B cell (primary cell): Measurements from ENCODE around the gene ZNF521. TPM values are rescaled to one million over a fixed set of nuclear protein-coding genes. Genes with fewer than 3 reads are reported as not detected.

Experiments used
- ATAC-seq: fragments of 200-7000 bp; cut with Tn5 transposase; one replicate; pipeline ENCODE4 v1.10.0; 2021; ENCODE audit warnings: low read depth, mild to moderate bottlenecking, moderate number of reproducible peaks, moderate library complexity
- CTCF ChIA-PET: fragments of 350-600 bp; sonication (Branson Sonifier 250); formaldehyde crosslinking; loops from one replicate; lab custom pipeline; 2021; ENCODE audit warnings: antibody characterized with exemption, inconsistent platforms; lab: Charles Lee
- POLR2A ChIA-PET: fragments of 350-600 bp; sonication (Branson Sonifier 250); formaldehyde crosslinking; loops from one replicate; lab custom pipeline; 2021; ENCODE audit warnings: antibody characterized with exemption; lab: Charles Lee
- DNase-seq: peaks from one replicate; pipeline ENCODE4 v3.0.0; 2013
- H2AFZ ChIP-seq: 2 replicates; pipeline ENCODE4 v1.6.1; 2012; ENCODE audit warnings: mild to moderate bottlenecking, low read depth, low read length; ENCODE audit not compliant: insufficient read depth, poor library complexity, severe bottlenecking
- H3K27ac ChIP-seq, 2 donors: 1 replicate in 1 of 2; 2 replicates in 1 of 2; pipeline ENCODE4 v1.5.1; 2012 to 2013; ENCODE audit warnings: low read length in 2 of 2, mild to moderate bottlenecking in 2 of 2, moderate library complexity in 1 of 2
- H3K27me3 ChIP-seq, 4 experiments: fragments of 200-600 bp in 1 of 4; sonication (generic) in 1 of 4; replicated peaks in 1 of 4; 1 replicate in 2 of 4; 2 replicates in 2 of 4; pipeline versions ENCODE4 v1.6.1 to v1.7.0; 2013 to 2016; ENCODE audit warnings: low read length in 3 of 4, mild to moderate bottlenecking in 2 of 4, mixed read lengths in 1 of 4, moderate library complexity in 1 of 4; ENCODE audit not compliant: insufficient read depth in 4 of 4, control insufficient read depth in 3 of 4; ENCODE audit errors: control extremely low read depth in 1 of 4
- H3K36me3 ChIP-seq, 2 experiments: replicated peaks in 1 of 2; 1 replicate in 1 of 2; 2 replicates in 1 of 2; pipeline versions ENCODE4 v1.6.1 to v1.7.1; 2013; ENCODE audit warnings: low read length in 1 of 2; ENCODE audit not compliant: insufficient read depth in 2 of 2, control insufficient read depth in 1 of 2; ENCODE audit errors: control extremely low read depth in 1 of 2, extremely low read depth in 1 of 2
- H3K4me1 ChIP-seq, 2 donors: fragments of 200-600 bp in 1 of 2; sonication (generic) in 1 of 2; 1 replicate in 1 of 2; 2 replicates in 1 of 2; pipeline versions ENCODE4 v1.5.1 to v1.6.1; 2013 to 2017; ENCODE audit warnings: low read length in 2 of 2; ENCODE audit not compliant: control insufficient read depth in 2 of 2, insufficient read depth in 2 of 2
- H3K4me2 ChIP-seq: replicated peaks from 2 replicates; pipeline ENCODE3; 2012; ENCODE audit warnings: mild to moderate bottlenecking, low read depth, low read length; ENCODE audit not compliant: poor library complexity, severe bottlenecking
- H3K4me3 ChIP-seq, 5 experiments: fragments of 200-600 bp in 1 of 5; sonication (generic) in 1 of 5; 1 replicate in 3 of 5; 2 replicates in 2 of 5; pipeline versions ENCODE4 v1.5.1 to v1.7.0; 2011 to 2016; ENCODE audit warnings: low read length in 4 of 5, mild to moderate bottlenecking in 4 of 5, low read depth in 2 of 5, control low read depth in 1 of 5, moderate library complexity in 1 of 5; ENCODE audit not compliant: insufficient read depth in 1 of 5; ENCODE audit errors: control extremely low read depth in 1 of 5, extremely low read depth in 1 of 5
- H3K79me2 ChIP-seq: fragments of 200-600 bp; sonication (generic); one replicate; pipeline ENCODE4 v1.6.0; 2016; ENCODE audit warnings: low read length; ENCODE audit not compliant: control insufficient read depth, insufficient read depth
- H3K9ac ChIP-seq: fragments of 200-600 bp; sonication (generic); 2 replicates; pipeline ENCODE4 v1.6.1; 2017; ENCODE audit warnings: mild to moderate bottlenecking, low read length, moderate library complexity
- H3K9me3 ChIP-seq, 3 donors: one replicate each; pipeline versions ENCODE4 v1.6.1 to v1.7.1; 2013; ENCODE audit warnings: low read length in 2 of 3; ENCODE audit not compliant: control insufficient read depth in 2 of 3, insufficient read depth in 1 of 3; ENCODE audit errors: control extremely low read depth in 1 of 3
- H4K20me1 ChIP-seq: 2 replicates; pipeline ENCODE4 v1.6.0; 2012; ENCODE audit warnings: mild to moderate bottlenecking, low read length; ENCODE audit not compliant: insufficient read depth, control insufficient read depth, poor library complexity, severe bottlenecking
- H3K27ac Mint-ChIP-seq: one replicate; pipeline ENCODE4 v1.8.0; 2021; ENCODE audit warnings: mixed read lengths
- H3K27me3 Mint-ChIP-seq: one replicate; pipeline ENCODE4 v1.8.0; 2021; ENCODE audit warnings: mixed read lengths
- H3K4me1 Mint-ChIP-seq: one replicate; pipeline ENCODE4 v1.8.0; 2021; ENCODE audit warnings: mixed read lengths
- H3K4me3 Mint-ChIP-seq: one replicate; pipeline ENCODE4 v1.8.0; 2021; ENCODE audit warnings: mixed read lengths
- H3K9me3 Mint-ChIP-seq: one replicate; pipeline ENCODE4 v1.8.0; 2022; ENCODE audit warnings: mixed read lengths; ENCODE audit not compliant: insufficient read depth
- CTCF ChIP-seq: fragments of 200-600 bp; IDR thresholded peaks from one replicate; pipeline ENCODE4 v1.8.0; 2022; ENCODE audit warnings: antibody characterized with exemption, mild to moderate bottlenecking
- EZH2 ChIP-seq: IDR thresholded peaks from 2 replicates; pipeline ENCODE4 v1.6.1; 2012; ENCODE audit warnings: borderline replicate concordance, low read depth, mild to moderate bottlenecking, moderate library complexity, low read length; ENCODE audit not compliant: insufficient read depth, poor library complexity, severe bottlenecking
- WGBS: methylation state at CpG from one replicate; pipeline ENCODE4 v1.1.5; 2013; ENCODE audit warnings: missing lambda C conversion rate; ENCODE audit not compliant: insufficient coverage; 5-methylcytosine and 5-hydroxymethylcytosine counted together
- intact Hi-C: fragments of 100-400 bp; cut with micrococcal nuclease; formaldehyde crosslinking; loops from one replicate; pipeline ENCODE4 v1.10.0; 2022
- polyA plus RNA-seq: library from polyadenylated mRNA; depleted of rRNA; stranded (reverse); fragments of >200 nt; gene quantifications from 2 replicates; pipeline ENCODE4 v1.2.3, GENCODE V29; 2012
- total RNA-seq, 2 donors: library from RNA; stranded (reverse); fragments of 120-200 nt in 1 of 2; gene quantifications; 1 replicate in 1 of 2; 2 replicates in 1 of 2; pipeline versions ENCODE4 v1.2.3 to v1.2.4, GENCODE V29; 2013 to 2022

ZNF521 gene
- total and polyA plus RNA-seq, 2 donors (not counting 1 experiment from before 2014, with no cell fraction given) = 0.04 to 9.0 TPM

DNA sequence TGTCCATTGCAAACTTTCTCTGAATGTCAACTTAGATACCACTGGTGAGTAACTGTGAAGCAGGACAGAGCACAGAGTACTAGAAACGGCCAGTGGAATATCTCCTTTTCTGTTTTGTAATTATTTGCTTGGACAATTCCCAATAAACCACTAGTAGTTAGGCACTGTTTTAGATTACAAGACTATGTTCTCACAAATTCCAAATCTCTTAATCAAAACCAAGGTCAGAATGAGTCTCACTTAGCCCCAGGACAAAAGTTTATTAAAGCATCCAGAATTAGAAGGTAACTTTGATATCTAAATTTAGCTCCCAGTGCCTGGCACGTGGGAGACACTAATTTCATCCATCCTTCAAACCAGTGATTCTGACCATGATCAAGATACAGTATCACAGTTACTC is 89.0 kb downstream of the ZNF521 start:
- Histone ChIP-seq H3K4me1 (no peaks in the 10 kb centered on the region), H3K79me2 (no peaks in the 10 kb centered on the region), H2AFZ (no peak overlapping the region), H3K4me2 (no peak overlapping the region), H3K27ac (no peak overlapping the region), H3K36me3 (no peaks in the 10 kb centered on the region), H3K4me3 (no peak overlapping the region), H3K9ac (no peak overlapping the region), H4K20me1 (no peaks in the 10 kb centered on the region), H3K9me3 (peaks cover 0 to 8% (median 0%) of the 10 kb centered on the region in 3 donors), H3K27me3 (no peaks in the 10 kb centered on the region)
- ChIA-PET CTCF (no interaction called here), POLR2A (no interaction called here)
- H3K9me3 Mint-ChIP-seq = no peaks in the 10 kb centered on the region
- no peak for ATAC-seq
- no peak overlapping the region for H3K27ac Mint-ChIP-seq
- peaks cover 19% of the 10 kb centered on the region for H3K27me3 Mint-ChIP-seq
- no peak for TF ChIP-seq CTCF
- TF ChIP-seq EZH2 = no peak
- H3K4me1 Mint-ChIP-seq = no peaks in the 10 kb centered on the region
- DNase-seq = no peak
- H3K4me3 Mint-ChIP-seq = no peak overlapping the region
- intact Hi-C loops = no loop called here
- no CpG with 5 or more reads among the region's 2 CpGs for WGBS

DNA sequence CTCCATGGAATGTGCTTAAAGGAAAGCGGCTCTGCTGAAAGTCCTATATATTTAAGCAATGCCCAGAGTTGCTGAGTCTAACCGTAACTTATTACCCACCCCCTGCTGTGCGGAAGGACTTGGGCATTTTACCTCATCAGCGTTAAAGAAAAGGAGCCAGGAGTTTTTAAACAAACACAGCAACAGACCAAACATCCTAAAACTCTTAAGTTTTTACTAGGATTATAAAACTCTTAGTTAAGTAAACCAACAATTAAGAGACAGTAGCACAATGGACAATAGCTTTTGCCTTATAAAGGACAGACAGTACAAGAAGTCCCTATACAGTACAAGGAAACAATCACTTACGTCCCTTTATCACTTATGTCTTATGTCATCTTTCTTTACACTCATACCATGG is 90.2 kb downstream of the ZNF521 start:
- Histone ChIP-seq H3K27me3 (no peaks in the 10 kb centered on the region), H3K9ac (no peak overlapping the region), H3K4me3 (no peak overlapping the region), H3K79me2 (no peaks in the 10 kb centered on the region), H4K20me1 (no peaks in the 10 kb centered on the region), H3K27ac (no peak overlapping the region), H2AFZ (no peak overlapping the region), H3K9me3 (peaks cover 0 to 5% (median 0%) of the 10 kb centered on the region in 3 donors), H3K4me1 (no peaks in the 10 kb centered on the region), H3K4me2 (no peak overlapping the region), H3K36me3 (no peaks in the 10 kb centered on the region)
- no peak for DNase-seq
- Mint-ChIP-seq H3K9me3 (no peaks in the 10 kb centered on the region), H3K4me1 (no peaks in the 10 kb centered on the region), H3K27me3 (peaks cover 17% of the 10 kb centered on the region), H3K4me3 (no peak overlapping the region), H3K27ac (no peak overlapping the region)
- WGBS = no CpG with 5 or more reads among the region's 5 CpGs
- TF ChIP-seq EZH2 = no peak
- no peak for TF ChIP-seq CTCF
- POLR2A ChIA-PET = no interaction called here
- CTCF ChIA-PET = no interaction called here
- intact Hi-C loops = no loop called here
- no peak for ATAC-seq
